Islet precursor cell (in vitro differentiated cells): ENCODE results near the gene ECEL1.

Experiments used
- DNase-seq: peaks from one replicate; pipeline ENCODE4 v3.0.0-alpha.2; 2018

The ECEL1 gene

DNA sequence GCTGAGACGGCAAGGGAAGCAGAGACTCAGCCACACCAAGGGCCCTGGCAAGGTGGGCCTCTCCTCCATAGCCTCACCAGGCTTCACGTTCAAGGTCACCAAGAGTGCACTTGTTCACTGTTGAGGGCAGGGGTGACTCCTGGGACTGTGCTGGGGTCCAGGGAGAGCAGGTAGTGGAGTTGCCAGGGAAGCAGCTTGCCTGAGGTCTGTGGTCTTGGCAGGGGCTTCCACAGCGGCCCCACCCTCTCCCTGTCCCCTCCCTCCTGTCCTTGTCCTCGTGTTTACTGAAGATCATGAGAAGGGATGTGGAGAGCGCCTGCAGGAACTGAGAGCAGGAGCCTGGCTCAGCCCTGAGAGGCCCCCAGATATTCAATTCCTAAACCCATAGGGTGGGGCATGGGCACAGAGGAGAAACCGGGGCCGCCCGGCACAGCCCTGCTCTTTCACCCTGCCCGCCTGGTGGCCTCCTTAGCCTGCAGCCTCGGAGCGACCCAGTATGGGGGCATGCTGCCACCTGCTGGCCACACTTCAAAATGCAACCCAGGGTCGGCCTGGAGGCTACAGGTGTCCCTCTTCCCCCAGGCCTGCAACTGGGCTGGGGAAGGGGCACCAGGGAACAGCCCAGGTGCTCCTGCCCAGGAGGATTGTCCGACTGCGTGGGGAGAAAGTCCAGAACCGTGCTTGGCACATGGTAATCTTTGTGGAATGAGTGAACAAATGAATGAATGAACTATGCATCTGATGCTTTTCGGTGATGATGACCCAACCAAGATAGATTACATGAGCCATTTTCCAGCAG lies 47.2 kb downstream of the ECEL1 start:
- DNase-seq, result peak; percentile 94

DNA sequence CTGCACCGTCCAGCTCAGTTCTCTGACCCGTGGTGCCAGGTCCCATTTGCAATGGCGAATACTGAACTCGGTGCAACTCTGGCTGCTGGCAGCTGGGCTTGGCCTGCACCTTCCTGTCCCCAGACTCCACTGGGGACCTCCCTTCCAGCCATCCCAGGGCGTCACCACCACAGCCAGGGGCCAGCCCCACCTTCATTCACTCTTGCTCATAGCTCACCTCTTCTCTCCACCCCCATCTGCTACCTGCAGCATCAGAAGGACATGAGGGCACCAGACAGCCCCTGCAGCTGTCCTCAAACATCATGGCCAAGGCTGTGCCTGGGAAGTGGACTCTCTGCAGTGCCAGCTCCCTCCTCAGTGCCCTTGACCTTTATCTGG lies 47.9 kb downstream of the ECEL1 start:
- peak; percentile 55 for DNase-seq

DNA sequence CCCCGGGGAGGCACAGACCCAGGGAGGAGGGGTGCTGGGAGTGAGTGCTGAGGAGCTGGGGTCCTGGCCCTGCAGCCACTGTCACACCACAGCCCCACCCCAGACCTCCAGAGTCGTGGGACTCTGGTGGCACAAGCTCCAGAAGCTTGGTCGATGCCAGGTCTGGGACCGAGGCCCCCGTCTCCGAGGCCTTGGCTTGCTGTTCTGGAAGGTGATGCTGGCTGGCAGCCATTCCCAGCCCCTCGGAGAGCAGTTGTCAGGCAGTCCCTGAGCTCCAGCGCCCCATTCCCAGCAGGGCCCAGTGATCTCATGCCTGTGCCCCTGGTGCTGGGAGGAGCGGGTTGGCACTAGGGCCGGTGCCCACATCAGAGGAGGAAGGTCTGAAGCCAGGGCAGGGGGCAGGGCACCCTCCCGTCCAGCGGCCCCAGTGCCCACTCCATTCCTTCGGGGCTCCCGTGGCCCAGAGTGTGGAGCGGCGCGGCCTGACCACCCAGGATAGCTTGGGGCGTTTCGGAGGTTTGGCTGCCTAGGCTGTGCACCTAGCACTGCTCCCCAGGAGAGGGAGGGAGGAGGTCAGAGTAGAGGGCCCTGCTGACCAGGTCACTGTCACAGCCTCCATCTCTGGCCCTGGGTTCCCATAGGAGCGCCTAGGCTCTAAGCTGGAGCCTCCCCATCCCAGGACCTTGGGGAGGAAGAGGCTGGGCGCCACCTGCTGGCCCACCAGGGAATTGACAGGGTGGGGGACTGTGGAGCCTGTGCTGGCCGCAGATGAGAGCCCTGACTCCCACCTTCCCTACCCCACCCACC lies 48.5 kb downstream of the ECEL1 start:
- DNase-seq, result peak; percentile 71

DNA sequence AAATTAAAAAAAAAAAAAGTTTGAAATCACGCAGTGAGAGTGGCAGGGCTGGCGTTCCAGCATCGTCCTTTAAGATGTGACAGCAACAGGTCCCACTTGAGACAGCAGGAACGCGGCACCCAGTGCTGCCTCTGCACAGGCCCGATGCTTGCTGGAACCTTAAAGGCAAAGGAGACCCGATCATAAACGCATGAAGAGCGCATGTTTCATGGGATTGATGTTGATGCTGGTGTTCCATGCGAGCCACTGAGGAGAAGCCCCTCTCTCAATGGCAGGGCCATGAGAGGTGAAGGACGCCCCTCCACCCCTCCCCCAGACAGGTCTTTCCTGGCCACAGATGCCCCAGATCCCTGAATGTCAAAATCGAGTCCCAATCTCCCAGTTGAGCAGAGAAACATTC lies 49.5 kb downstream of the ECEL1 start:
- DNase-seq, result peak; percentile 43

DNA sequence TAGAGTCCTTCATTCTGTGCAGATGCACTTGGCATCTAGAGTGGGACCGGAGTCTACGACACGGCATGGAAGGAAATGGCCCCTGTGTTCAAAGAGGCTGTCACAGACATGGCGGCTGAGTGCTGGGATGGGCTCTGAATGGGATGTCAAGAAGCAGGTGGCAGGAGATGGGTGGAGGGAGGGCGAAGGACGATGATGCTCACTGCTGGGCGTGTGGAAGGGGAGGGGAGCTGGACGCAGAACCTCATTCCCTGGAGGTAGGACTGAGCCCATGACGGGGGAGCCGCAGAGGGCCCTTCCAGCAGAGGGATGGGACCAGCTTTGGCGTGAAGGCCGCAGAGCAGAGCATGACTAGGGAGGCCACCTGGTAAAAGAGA lies 50.5 kb downstream of the ECEL1 start:
- no peak for DNase-seq

DNA sequence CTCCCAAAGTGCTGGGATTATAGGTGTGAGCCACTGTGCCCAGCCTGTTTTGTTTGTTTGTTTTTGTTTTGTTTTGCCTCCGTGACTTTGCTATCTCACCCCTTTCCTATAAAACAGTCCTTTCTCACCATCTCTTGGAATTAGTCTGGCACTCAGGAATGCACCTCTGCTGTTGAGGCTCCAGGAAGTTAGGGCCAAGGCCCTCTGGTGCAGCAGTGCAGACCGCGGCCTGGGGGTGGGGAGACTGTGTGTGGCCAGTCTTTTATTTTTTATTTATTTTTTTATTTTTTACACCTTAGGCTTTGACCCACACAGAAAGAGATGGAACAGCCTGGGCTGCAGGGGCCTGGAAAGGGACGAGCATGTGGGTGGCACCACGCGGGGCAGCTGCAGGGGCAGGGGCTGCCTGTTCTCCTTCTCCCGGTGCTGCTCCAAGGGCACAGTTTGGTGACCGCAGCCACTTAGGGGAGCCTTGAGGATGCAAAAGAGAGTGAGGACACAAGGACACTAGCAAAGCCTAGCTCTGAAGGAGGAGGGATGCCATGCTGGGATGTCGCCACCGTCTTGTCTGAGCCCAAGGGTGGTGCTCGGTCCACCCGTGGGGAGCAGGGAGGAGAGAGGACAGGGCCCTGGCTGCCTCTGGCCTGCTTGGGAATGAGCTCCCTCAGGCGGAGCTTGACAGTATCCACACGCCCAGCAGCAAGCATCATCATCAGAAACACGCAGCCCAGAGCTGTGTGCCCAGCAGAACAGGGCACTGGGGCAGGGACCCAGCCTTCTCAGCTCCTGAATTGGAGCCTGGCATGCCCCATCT lies 51.0 kb downstream of the ECEL1 start:
- peak; percentile 76 for DNase-seq

DNA sequence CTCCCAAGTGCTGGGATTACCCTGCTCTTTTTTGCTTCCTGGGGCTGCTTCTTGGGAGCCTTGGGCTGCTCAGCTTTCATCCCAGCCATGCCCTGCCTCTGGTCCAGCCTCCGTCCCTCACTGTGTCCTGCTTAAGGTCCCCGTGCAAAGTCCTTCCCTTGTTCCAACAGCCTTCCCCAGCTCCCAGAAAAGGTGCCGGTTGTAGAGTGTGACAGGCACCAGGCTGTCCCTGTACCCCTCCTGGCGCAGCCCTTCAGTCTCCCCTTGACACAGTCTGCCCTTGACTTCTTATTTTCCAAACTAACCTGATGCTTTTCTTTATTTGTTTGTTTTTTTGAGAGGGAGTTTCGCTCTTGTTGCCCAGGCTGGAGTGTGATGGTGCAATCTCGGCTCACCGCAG lies 51.8 kb downstream of the ECEL1 start:
- DNase-seq, result peak; percentile 24

DNA sequence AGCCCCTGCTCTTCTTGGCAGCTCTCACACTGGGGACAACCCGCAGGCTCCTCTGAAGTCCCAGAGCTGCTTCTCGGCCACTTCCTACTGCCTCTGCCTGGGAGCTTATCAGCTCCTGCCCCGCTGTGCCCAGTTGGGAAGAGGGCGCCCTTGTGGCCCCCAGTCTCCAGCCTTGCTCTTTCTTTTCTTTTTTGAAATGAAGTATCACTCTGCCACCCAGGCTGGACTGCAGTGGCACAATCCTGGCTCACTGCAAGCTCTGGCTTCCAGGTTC lies 52.3 kb downstream of the ECEL1 start:
- no peak for DNase-seq

DNA sequence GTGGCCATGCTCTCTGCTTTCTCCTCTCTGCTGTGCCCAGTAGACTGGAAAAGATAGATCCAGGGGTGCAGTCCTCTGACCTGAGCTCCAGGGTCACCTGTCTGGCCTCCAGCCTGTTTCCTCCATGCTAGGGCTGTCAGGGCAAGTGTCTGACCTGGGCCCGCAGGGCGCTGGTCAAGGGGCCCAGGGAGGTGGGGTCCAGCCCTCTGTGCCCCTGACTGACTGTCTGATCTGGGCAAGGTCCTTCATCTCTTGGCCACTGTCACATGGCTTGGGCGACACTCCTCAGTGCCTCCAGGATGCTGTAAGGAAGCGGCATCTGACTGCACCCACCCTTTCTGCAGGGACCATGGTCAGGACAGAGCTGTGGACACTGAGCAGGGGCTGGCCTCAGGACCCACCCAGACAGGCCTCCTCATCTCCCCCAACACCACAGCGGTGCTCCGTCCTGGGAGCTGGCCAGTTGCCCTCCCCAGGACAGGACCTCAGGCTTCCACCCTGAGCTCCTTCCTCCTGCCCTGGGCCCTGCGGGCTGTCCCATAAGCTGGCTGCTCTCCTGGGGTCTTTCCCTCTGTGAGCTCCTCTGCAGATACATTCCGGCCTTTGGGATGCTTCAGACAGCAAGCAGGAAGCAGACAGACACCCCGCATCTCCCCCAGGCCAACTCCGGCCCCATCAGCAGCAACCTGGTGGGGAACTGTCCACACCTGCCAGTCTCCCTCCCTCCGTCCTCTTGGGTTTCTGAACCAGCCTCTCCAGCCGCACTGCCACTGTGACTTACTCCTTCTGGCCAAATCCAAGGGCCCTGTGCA lies 52.9 kb downstream of the ECEL1 start:
- DNase-seq, result peak; percentile 43

DNA sequence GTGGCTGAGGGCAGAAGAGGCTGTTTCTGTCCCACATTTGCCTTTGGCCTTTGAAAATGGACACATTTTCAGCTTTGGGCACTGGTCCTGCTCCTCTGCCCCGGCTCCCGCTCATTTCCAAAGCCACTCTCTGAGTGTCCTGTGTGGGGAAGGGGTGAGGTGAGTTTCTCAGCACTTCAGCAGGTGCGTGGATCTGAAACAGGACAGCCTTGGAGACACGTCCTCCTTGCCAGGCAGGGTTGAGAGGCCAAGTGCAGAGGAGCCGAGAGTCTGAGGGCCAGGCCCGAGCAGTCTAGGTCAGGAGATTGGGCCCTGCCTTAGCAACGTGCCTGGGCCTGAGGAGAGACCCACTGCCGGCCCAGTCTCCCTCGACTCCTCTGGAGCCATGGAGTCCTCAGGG lies 53.5 kb downstream of the ECEL1 start:
- DNase-seq, result peak; percentile 52

DNA sequence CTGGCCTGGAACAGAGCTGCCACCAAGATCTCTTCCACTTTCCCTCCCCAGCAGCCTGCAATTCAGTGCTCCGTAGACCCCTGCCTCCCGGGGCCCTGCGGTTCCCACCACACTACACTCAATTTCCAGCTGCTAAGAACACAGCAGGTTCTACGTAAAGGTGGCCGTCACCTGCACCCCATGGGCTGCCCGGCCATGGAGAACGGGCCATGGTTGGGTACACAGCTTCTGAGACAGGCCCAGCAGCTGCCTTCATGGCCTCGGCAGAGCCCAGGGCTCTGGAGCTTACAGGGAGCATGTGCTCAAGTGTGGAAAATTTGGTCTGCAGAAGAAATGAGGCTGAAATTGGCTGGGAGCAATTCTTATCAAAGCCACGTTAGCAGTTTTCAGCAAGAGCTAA lies 54.0 kb downstream of the ECEL1 start:
- DNase-seq, result peak; percentile 35

DNA sequence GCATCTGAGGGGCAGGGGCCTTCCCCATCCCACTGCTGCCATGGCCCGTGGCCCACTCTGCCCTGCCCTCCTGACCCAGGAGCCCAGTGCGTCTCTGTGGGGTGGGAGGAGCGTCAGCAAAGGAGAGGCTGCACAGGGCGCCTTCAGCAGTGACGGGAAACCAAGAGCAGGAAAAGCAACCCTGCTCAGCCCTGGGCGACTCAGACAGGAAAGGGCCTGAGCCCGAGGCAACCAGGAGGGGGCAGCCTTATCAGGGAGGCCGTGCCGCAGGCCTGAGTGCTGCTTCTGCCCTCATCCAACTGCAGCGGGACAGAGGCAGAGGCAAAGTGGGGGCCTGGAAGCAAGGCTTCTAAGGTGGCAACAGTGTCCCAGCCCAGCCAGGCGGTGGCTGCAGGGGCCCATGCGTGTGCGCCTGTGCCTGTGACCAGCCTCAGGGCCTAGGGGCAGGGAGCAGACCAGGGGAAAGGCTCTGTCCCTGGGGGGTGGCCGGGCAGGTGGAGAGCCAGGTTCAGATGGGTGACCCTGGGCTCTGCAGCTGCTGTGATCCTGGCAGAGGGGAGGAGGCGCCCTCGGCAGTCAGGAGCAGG lies 54.9 kb downstream of the ECEL1 start:
- DNase-seq, result peak; percentile 89

DNA sequence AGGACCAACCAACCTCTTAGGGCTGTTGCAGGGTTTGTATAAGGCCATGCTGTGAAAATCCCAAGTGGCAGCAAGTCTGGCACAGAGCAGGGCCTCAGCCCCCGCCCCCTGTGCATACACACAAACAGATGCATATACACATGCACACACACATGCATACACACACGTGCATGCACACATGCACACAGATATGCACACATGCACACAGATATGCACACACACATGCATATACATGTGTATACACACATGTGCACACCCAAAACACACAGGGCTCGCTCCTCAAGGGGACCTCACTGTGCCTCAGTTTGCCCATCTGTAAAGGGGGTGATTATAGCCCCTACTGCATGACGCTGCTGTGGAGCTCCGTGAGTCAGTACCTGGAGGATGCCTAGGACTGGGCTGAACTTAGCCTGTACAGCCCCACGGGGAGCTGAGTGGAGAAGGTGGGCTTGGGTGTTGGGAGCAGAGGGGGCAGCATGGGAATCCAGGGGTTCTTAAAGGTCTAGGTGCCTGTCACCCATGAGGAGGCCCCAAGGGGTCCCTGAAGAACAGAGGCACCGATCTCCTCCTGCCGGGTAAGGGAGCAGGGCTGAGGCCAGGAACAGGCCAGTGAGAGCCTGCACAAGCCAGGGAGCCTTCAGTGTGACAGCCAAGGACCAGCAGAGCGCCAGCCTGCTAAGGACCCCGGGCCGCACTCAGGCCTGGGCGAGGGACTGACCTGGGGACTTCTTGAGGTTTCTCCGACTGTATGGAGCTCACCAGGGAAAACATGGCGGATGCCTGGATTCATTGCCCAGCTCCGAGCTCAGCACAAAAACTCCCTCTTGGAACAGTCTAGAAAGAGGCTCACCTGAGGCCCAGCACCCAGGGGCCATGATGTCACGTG lies 55.7 kb downstream of the ECEL1 start:
- peak; percentile 38 for DNase-seq
